H54 (cell line): Measurements from ENCODE around the gene PRKCD.

Experiments
- DNase-seq: peaks from one replicate; pipeline ENCODE4 v3.0.0; 2011; ENCODE audit warnings: low spot score, mixed read lengths; ENCODE audit not compliant: insufficient read length
- FAIRE-seq: peaks from 3 replicates; lab custom pipeline; 2011; peaks lifted over from hg19 to GRCh38; lab: Jason Lieb, UNC
- POLR2A ChIP-seq: IDR thresholded peaks from 2 replicates; pipeline ENCODE4 v1.6.1; 2011; ENCODE audit warnings: low read depth, mild to moderate bottlenecking, low read length

PRKCD gene

DNA sequence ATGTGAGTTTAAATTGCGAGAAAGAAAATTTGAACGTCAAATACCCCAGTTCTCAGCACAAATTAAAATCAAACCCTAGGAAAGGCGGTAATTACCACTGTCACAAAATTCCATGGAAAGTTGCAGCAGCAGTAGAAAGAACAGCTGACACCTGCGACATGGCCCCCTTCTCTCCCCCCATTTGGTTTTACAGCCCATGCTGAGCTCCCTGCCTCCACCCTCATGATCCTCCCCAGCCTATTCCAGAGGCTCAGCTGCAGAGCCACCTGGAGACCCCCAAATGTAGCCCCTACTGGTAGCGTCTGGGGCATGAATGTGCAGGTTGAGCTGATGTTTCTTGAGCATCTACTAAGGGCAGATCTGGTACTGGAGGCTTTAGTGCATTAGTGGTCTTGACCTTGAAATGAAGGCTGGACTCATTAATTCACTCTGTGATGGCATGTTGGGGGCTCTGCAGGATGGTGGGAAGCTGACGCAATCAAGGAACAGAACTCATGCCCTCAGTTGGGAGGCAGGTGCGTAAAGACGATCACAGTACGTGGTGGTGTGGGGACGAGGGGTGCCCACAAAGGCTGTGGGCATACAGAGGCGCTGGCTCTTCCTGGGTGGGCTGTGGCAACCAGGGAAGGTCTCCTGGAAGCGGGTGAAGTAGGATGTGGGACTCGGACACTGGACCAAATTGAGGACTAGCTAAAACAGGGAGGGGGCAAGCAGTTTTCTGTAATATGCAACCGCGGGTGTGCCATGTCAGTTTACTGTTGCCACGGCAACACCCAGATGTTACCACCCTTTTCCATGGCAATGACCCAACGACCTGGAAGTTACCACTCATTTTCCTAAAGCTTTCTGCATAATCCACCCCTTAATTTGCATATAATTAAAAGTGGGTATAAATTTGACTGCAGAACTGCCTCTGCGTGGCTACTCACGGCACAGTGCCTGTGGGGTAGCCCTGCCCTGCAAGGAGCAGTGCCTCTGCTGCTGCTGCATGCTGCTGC, 39.8 kb downstream of the PRKCD start:
- DNase-seq (no peak), FAIRE-seq (no peak)
- no peak for TF ChIP-seq POLR2A

DNA sequence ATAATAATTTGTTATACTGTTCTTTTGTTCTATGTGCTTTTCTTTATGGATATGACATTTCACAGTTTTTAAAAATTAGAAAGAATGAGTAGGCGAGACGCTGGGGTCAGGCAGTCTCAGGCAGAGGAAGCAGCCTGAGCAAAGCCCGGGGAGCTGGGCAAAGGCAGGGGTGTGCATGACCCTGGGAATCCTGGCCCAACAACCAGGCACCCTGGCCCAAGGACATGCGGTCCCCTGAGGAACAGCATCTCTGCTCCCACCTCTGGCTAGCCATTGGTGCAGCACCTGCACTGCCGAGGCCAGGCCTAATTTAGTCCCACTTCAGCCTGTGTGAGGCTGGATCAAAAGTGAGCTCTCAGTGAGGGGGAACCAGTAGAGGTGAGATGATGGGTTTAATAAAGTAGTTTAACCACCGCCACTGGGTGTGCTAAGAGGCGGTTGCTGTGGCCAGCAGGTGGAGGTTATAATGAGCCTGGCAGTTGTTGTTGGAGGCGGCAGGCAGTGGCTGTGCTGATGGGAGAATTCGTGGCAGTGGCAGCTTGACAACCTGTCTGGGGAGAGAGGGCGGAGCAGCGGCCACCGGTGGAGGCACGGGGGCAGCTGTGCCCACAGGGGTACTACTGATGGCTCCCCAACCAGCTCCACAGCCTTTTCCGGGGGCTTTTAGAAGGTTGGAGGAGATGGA, 41.5 kb downstream of the PRKCD start:
- no peak for TF ChIP-seq POLR2A
- no peak for FAIRE-seq
- DNase-seq, result no peak

DNA sequence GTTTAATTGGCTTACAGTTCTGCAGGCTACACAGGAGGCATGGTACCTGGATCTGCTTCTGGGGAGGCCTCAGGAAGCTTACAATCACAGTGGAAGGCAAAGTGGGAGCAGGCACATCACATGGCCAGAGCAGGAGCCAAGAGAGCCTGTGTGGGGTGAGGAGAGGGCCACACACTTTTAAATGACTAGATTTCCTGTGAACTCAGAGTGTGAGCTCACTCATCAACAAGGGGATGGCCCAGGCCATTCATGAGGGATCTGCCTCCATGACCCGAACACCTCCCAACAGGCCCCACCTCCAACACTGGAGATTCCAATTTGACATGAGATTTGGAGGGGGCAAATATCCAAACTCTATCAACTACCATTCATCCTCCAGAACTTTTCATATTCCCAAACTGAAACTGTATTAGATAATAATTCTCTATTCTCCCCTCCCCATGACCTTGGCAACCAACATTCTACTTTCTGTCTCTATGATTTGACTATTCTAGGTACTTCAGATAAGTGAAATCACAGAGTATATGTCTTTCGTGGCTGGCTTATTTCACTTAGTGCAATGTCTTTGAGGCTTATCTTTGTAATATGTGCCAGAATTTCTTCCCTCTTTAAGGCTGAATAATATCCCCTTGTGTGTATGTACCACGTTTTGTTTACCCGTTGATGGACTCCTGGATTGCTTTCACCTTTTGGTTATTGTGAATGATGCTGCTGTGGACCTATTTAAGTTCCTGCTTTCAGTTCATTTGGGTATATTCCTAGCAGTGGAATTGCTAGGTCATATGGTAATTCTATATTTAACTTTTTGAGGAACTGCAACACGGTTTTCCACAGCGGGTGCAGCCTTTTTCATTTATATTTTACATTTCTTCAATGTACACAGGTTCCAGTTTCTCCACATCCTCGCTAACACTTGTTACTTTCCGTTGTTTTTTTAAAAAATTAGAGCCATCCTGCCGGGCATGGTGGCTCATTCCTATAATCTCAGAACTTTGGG, 51.0 kb downstream of the PRKCD start:
- FAIRE-seq (no peak), DNase-seq (no peak)
- TF ChIP-seq POLR2A, result no peak

DNA sequence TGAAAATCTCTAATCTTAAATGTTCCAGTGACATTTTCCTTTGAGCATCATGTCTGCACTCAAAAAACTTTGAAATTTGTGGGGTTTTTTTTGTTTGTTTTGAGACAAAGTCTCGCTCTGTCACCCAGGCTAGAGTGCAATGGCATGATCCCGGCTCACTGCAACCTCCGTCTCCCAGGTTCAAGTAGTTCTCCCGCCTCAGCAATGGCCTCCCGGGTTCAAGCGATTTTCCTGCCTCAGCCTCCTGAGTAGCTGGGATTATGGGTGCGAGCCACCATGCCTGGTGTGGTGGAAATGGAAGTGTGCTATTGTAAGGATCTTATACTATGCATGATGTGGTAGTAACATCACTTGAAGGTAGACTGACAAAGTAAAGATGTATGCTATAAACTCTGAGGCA, 52.3 kb downstream of the PRKCD start:
- TF ChIP-seq POLR2A, result no peak
- no peak for FAIRE-seq
- no peak for DNase-seq

DNA sequence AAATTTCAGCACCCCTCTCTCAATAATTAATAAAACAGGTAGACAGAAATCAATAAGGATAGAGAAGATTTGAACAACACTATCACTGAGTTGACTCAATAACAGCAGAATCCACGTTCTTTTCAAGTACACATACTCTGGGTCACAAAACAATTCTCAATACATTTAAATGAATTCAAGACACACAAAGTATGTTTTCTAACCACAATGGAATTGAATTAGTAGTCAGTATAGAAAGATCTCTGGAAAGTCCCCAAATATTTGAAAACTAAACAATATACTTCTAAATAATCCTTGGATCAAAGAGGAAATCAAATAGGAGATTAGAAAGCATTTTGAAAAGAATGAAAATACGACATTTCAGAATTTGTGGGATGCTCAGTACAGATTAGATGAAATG, 54.8 kb downstream of the PRKCD start:
- no peak for DNase-seq

DNA sequence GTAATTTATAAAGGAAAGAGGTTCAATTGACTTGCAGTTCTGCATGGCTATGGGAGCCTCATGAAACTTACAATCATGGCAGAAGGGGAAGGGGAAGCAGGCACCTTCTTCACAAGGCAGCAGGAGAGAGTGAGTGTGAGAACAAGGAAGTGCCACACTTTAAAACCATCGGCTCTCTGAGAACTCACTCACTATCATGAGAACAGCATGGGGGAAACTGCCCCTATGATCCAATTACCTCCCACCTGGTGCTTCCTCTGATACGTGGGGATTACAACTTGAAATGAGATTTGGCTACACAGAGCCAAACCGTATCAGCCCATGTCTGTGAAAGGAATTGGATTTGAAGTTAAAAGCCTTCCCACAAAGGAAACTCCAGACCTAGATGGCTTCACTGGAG, 55.7 kb downstream of the PRKCD start:
- DNase-seq (no peak), FAIRE-seq (no peak)
- no peak for TF ChIP-seq POLR2A

More for the DNA sequence above, 54.8 kb downstream of the PRKCD start:
- FAIRE-seq, result no peak
- TF ChIP-seq POLR2A, result no peak

DNA sequence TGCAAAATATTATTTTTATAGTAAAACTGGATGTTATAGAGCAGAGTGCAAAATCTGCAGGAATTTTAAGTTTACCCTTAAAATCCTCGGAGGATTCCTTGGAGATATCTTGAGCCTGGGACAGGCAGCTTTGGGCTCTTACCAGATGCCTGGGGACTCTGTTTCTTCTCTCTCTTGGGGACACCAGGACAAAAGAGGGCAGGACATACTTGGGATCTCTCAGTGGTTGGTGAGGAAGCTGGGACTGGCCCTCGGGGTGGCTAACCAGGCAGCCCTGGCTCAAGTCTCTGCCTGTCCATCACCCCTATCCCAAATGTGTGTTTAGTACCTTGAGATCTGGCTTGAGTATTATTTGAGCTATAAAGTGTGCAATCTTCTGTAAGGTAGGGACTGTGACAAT, 56.2 kb downstream of the PRKCD start:
- FAIRE-seq (no peak), DNase-seq (no peak)
- no peak for TF ChIP-seq POLR2A

DNA sequence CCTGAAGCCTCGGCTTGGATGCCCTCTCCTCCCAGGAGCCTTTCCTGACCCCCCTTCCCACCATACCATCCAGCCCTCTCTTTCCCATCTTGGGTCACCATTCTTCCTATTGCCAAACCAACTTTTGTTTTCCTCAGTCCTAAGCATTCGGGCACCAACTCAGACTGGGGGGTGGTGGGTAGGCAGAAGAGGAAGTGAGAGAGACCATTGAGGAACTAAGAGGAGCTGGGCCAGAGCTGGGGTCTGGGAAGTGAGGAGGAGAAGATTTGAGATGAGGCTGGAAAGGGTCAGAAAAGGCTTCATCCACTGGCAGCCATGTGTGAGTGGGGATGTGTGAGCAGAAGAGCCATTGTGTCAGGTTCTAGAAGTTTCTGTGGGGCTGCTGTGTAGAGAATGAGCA, 57.1 kb downstream of the PRKCD start:
- DNase-seq (no peak), FAIRE-seq (no peak)
- no peak for TF ChIP-seq POLR2A

DNA sequence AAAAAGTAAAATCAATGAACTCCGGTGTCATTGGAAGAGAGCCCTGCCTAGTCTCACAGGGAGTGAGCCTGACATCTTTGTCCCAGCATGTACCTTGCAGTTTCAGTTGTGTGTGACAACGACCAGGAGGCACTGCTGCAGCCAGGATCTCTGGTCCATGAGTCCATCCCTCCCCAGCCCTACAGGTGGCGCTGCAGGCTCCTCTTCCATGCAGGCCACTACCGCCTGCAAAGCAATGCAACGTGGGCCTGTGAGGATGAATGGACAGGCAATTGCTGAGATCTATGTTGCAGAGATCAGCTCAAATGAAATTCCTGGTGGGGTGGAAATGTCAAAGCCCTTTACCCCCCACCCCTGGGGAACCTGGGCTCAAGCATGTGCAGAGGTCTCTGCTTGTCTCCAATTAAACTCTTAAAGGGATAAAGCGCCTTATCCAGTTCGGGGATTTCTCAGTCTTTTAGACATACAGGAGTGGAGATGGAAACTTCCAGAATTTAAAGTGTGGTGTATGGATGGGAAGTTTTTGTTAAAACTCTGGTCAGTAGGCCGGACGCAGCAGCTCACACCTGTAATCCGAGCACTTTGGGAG, 59.0 kb downstream of the PRKCD start:
- DNase-seq (peak; percentile 88), FAIRE-seq (peak; percentile 55)
- TF ChIP-seq POLR2A, result no peak

DNA sequence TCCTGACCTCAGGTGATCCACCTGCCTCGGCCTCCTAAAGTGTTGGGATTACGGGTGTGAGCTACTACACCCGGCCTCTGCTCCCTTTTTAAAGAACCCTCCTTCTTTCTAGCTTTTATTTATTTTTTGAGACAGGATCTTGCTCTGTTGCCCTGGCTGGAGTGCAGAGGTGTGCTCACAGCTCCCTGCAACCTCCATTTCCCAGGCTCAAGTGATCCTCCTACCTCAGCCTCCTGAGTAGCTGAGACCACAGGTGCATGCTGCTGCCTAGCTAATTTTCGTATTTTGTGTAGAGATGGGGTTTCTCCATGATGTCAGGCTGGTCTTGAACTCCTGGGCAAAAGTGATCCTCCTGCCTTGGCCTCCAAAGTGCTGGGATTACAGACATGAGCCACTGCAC, 60.3 kb downstream of the PRKCD start:
- no peak for TF ChIP-seq POLR2A
- FAIRE-seq (no peak), DNase-seq (no peak)

DNA sequence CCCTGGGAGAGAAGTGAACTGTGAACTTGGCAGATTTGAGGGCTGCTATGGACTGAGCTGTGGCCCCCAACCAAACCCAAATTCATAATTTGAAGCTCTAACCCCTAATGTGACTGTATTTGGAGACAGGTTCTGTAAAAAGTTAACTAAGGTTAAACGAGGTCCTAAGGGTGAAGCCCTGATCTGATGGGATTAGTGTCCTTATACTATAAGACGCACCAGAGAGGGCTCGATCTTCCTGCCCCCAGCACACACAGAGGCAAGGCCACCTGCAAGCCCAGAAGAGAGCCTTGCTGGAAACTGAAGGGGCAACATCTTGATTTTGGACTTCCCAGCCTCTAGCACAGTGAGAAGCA, 60.8 kb downstream of the PRKCD start:
- FAIRE-seq (no peak), DNase-seq (no peak)
- TF ChIP-seq POLR2A, result no peak

DNA sequence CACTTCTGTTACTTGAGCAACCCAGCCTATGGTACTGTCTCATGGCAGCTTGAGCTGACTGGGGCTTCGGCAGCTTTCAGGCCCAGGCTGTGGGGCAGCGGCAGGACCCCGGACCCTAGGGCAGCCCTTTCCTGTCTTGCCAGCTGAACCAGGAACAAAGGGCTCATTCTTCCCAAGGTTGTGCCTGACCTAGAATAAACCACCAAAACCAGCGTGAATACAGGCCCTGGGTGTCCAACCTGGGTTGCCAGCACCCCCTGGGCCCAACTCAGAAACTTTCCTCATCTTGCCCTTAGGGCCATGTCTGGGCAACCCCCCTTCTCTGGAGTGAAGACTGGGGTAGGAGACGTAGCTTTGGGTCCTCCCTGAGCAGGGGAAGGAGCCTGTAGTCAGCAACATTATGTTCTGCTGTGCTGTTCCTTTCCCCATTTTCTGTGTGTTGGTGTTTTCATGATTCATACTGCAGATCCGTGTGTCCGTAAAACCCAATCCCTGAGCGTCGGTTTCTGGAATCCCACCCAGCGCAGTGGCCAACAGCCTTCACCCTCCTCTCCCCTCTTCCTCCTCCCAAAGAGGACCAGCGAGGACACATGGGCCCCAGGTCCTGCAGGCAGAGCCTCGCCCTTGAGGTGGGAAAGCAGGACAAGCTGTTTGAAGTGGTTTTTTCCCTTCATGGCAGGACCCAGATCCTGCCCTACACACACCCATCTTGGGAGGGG, 61.3 kb downstream of the PRKCD start:
- DNase-seq, result no peak
- FAIRE-seq, result no peak
- TF ChIP-seq POLR2A, result no peak
